ENCODE data around the gene CCNA2. TPM values are rescaled to one million over a fixed set of nuclear protein-coding genes. Genes with fewer than 3 reads are reported as not detected.
A peak's percentile ranks its signal among the peaks of the same experiment; 100 is the strongest.

Gene CCNA2
- 59.1 and 78.0 TPM in 2 replicates for total RNA-seq (2014; rRNA removed)
- percentile 75 among the genes with signal in this experiment for Bru-seq, nascent RNA
- BruChase-seq, experiment 1, labeled RNA remaining after a 6-hour chase: percentile 84 among the genes with signal in this experiment
- BruChase-seq, experiment 2, labeled RNA remaining after a 2-hour chase: percentile 60 among the genes with signal in this experiment
- long read RNA-seq, transcript CCNA2-201 (8 exons, 2,797 nt): major isoform, 17 of 18 reads
- long read RNA-seq, partial matches to known transcripts: 1 of 18 reads
- long read RNA-seq, other reads (novel, unspliced or antisense): 0 of 18 reads

DNA sequence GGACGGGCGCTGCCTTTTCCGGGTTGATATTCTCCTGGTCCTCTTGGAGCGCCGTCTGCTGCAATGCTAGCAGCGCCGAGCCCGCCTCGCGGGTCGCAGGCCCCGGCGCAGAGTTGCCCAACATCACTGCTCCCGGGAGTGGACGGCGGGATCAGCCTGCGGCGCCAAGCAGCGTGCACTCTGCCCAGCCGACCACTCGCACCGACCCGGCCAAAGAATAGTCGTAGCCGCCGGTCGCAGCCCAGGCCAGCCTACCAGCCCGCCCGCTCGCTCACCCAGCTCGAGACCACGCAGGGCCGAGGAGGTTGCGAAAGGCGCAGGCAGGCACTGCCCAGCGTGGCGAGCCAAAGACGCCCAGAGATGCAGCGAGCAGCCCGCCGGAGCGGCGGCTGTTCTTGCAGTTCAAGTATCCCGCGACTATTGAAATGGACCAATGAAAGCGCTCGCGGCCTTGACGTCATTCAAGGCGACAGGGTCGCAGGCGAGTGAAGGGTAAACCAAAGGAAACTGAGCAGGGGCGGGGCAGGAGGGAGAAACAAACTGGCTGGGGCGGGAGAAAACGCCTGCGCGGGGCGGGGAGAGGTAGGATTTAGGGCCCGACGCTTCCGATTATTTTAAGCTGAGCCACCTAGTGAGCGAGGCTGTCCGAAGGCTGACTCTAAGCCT, at the start of gene CCNA2:
Gene CCNA2 (minus strand): TSS at position 379 of the 666 bp plus-strand sequence. CDS start 255 bp downstream, at position 124.
- Histone ChIP-seq H3K4me3 (ENCODE audit: low read length) (peak within 1 kb of the TSS; percentile 92), H3K27ac (ENCODE audit: low read length) (peak within 1 kb of the TSS; percentile 38), H3K79me2 (ENCODE audit: low read length) (peaks cover 47% of the 10 kb centered on the region), H4K20me1 (ENCODE audit: low read length) (0 out of 2 replicates have a peak, but pooled peaks cover 5% of the 10 kb centered on the region), H3K9ac (ENCODE audit: low read length) (peak within 1 kb of the TSS; percentile 88), H3K36me3 (ENCODE audit: low read depth, low read length) (peaks cover 32% of the 10 kb centered on the region), H3K9me3 (ENCODE audit: low read length) (no peaks in the 10 kb centered on the region), H3F3A (ENCODE audit: low read length, unreplicated experiment) (no peaks in the 10 kb centered on the region), H2AFZ (ENCODE audit: low read length) (peak within 1 kb of the TSS; percentile 96), H3K4me2 (ENCODE audit: low read length) (peak within 1 kb of the TSS; percentile 94), H3K4me1 (ENCODE audit: insufficient read depth, low read length) (peaks cover 16% of the 10 kb centered on the region), H3K27me3 (ENCODE audit: low read length) (no peaks in the 10 kb centered on the region), H3K9me2 (replicated peaks; ENCODE audit: low read length) (no peaks in the 10 kb centered on the region)
- ATAC-seq: peak; percentile 91
- BruUV-seq (replicated peaks): no TSS peak
- TF ChIP-seq, protein P1, sequence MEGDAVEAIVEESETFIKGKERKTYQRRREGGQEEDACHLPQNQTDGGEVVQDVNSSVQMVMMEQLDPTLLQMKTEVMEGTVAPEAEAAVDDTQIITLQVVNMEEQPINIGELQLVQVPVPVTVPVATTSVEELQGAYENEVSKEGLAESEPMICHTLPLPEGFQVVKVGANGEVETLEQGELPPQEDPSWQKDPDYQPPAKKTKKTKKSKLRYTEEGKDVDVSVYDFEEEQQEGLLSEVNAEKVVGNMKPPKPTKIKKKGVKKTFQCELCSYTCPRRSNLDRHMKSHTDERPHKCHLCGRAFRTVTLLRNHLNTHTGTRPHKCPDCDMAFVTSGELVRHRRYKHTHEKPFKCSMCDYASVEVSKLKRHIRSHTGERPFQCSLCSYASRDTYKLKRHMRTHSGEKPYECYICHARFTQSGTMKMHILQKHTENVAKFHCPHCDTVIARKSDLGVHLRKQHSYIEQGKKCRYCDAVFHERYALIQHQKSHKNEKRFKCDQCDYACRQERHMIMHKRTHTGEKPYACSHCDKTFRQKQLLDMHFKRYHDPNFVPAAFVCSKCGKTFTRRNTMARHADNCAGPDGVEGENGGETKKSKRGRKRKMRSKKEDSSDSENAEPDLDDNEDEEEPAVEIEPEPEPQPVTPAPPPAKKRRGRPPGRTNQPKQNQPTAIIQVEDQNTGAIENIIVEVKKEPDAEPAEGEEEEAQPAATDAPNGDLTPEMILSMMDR (conservative IDR thresholded peaks at IDR 0.05; ENCODE audit: low read depth, low read length): no peak
- TF ChIP-seq EZH2 (IDR thresholded peaks at IDR 0.05; ENCODE audit: low read length, unreplicated experiment) (no peak), EZH2phosphoT487 (IDR thresholded peaks at IDR 0.05; ENCODE audit: borderline replicate concordance, low read length) (no peak)
- DNase-seq: peak; percentile 96
- intact Hi-C loops (cut with micrococcal nuclease): no loop called here
- POLR2A ChIA-PET (ENCODE audit: unreplicated experiment): interaction anchor here (0.8 kb wide), 1 partner anchor 22 kb away, joined by 5 read pairs; the partner anchor contains the start of gene EXOSC9
- CTCF ChIA-PET: no interaction called here

GRCh38 chr4:121869841-121870822, 46.4 kb upstream of the CCNA2 start, which contains the start of gene BBS7:
Gene BBS7 (minus strand): TSS chr4:121870474. CDS start chr4:121870313, 161 bp downstream.
- BruUV-seq (replicated peaks): TSS peak; percentile 41
- Histone ChIP-seq H3K9me3 (ENCODE audit: low read length) (no peaks in the 10 kb centered on the region), H4K20me1 (ENCODE audit: low read length) (no peaks in the 10 kb centered on the region), H3K27me3 (ENCODE audit: low read length) (no peaks in the 10 kb centered on the region), H3K79me2 (ENCODE audit: low read length) (no peaks in the 10 kb centered on the region), H2AFZ (ENCODE audit: low read length) (peak within 1 kb of the TSS; percentile 98), H3K4me2 (ENCODE audit: low read length) (peak within 1 kb of the TSS; percentile 86), H3K4me3 (ENCODE audit: low read length) (peak within 1 kb of the TSS; percentile 94), H3K9me2 (replicated peaks; ENCODE audit: low read length) (no peaks in the 10 kb centered on the region), H3K9ac (ENCODE audit: low read length) (peak within 1 kb of the TSS; percentile 80), H3F3A (ENCODE audit: low read length, unreplicated experiment) (no peaks in the 10 kb centered on the region), H3K27ac (ENCODE audit: low read length) (peak within 1 kb of the TSS; percentile 29; the same call in 1 of the 2 replicates), H3K4me1 (ENCODE audit: insufficient read depth, low read length) (no peaks in the 10 kb centered on the region), H3K36me3 (ENCODE audit: low read depth, low read length) (peaks cover 12% of the 10 kb centered on the region)
- DNase-seq: peak; percentile 90
- ATAC-seq: peak; percentile 95
- CTCF ChIA-PET: no interaction called here
- POLR2A ChIA-PET (ENCODE audit: unreplicated experiment): interaction anchor here (0.6 to 0.7 kb wide), 4 partner anchors 80 to 1422 kb away, joined by 3 to 11 read pairs (median 4); no protein-coding TSS in a partner anchor
- TF ChIP-seq EZH2phosphoT487 (IDR thresholded peaks at IDR 0.05; ENCODE audit: borderline replicate concordance, low read length): no peak
- no peak for TF ChIP-seq EZH2 (IDR thresholded peaks at IDR 0.05; ENCODE audit: low read length, unreplicated experiment)
- TF ChIP-seq, protein P1 (conservative IDR thresholded peaks at IDR 0.05; ENCODE audit: low read depth, low read length): no peak
- intact Hi-C loops (cut with micrococcal nuclease): no loop called here

Measured in PC-3 (cell line).